NOMO-1 treated with DMSO at 0.1 percent for 48 hours (cell line): Measurements from ENCODE around the gene APBA3.
A peak's percentile ranks its signal among the peaks of the same experiment; 100 is the strongest.

Source experiments
- DNase-seq: peaks from one replicate; lab custom pipeline; 2025; ENCODE audit not compliant: unreplicated experiment; lab: John Stamatoyannopoulos, UW

APBA3 gene

DNA sequence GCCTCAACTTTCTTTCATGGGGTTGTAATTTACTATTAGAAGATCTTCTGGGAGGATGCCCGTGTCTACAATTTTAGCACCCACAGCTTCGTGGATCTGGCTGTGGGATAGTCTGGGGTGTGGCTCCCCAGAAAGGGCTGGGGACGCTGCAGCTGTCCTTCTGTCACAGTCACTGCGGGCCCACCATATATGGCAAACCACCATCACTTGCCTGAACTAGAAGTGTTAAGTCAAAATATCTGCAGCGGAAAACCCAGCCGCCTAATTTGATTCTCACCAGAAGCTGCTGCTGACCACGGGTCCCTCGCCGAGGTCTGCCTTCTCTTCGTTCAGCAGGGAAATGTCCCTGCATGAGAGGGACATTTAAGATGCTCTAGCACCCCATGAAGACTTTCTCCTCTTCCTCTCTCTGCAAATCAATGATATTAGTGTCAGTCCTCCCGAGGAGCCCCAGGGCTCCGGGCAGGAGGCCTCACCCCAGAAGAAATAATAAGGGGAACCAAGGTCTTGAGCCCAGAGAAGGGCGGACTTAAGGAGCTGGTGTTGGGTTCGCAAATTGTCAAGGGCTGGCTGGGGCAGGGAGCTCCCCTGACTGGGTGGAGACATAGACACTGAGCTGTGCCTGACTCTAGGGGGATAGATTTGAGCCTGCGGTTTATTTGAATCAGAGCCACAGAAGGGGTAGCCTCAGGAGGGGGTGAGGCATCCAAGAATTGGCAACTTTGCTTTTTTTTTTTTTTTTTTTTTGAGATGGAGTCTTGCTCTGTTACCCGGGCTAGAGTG is 27.7 kb upstream of the APBA3 start:
- no peak for DNase-seq

DNA sequence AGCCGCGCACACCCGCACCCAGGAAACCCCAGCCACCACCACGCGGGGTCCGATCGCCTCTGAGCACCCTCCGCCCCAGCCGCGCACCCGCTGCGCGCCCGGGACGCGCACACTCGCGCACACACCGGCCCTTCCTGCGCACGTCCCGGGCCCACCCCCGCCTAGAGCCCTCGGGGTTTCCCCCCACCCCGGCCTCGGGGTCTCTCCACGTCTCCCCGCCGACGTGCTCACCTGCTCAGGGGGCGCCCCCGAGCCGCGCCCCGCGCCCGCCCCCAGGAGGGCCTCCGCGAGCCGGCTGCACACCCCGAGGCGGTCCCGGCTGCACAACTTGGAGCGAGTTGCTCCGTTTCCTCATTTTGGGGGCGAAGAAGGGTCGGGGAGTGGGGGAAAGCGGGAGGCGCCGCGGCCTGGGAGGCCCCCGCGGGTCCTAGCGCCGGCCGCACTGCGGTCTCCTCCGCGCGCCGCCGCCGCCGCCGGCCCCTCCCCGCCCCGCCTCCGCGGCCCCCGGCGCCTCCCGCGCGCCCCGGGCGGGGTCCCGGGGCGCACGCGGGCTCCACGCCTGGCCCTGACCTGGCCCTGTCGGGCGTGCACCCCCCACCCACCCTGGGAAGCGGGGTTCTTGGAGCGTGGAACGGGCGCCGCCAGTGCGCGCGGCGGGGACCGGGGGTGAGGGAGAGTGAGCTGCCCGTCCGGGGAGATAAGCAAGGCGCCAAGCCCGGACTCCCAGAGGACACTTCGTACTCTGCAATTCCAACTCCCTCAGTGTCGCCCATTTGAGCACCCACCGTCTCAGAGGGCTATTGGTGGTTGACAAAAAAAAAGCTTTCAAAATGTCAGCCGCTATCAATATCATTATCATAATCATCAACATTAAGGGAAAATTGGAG is 24.7 kb upstream of the APBA3 start, which contains the start of gene MATK:
Gene MATK (minus strand): TSS at position 444 of the 887 bp plus-strand sequence. CDS start 1,246 bp downstream, outside the sequence.
- DNase-seq: peak; percentile 77

- DNase-seq: no peak
Observed at GRCh38 chr19:3785451-3785937, 24.0 kb upstream of the APBA3 start.

DNA sequence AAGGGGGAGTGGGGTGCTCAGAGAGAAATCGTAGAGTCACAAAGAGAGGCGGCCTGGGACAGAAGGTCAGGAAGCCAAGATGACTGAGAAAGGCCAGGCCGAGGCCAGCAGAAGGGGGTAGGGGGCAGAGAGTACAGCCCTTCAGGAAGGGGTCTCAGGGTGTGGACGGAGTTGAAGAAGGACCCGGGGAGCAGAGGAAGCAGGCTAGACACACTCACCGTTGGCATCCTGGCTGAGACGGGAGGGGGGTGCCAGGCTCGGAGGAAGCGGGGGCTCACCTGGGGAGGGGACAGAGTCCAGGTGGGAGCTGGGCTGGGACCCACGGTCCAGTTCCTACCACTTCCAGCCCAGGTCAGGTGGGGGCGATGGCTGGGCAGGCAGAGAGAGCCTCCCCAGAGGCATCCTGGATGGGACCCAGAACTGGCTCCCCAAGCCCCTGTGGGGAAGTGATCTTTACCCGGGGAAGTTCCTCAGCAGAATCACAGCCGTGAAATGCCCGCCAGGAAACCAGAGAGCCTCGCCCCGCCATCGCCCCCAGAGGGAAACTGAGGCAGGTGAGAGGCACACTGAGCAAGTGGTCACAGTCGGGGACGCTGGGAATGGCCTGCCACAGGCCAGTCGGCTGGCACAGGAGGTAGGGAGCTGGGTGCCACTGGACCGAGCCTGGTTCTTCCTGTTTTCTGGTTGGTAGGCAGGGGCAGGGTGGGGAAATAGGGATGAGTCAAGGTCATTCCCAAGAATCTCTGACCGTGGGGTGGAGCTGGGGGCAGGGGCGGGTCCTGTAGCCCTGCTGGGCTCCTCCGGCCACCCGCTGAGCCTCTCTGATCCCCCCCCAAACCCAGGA is 23.3 kb upstream of the APBA3 start:
- no peak for DNase-seq

- DNase-seq: no peak
Observed at GRCh38 chr19:3783660-3784584, 22.4 kb upstream of the APBA3 start.

- no peak for DNase-seq
Observed at GRCh38 chr19:3782903-3783302, 21.4 kb upstream of the APBA3 start.

DNA sequence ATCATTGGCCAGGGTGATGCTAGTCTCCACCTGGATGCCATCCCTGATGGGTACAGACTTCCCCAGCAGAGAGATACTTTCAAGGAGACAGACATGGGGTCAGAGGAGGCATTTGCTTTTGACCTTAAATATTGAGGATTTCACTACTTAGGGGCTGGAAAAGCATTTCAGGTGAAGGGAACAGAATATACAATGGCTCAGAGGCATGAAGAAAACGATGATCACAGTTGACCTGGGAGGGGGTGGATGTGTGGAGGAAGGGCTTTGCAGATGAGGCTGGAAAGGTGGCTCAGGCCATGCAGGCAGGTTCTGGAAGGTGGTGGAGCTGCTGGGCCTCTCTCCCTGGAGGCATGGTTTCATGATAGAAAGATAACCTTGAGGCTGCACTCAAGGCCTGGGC is 20.8 kb upstream of the APBA3 start:
- no peak for DNase-seq

GRCh38 chr19:3781603-3782002 is 20.1 kb upstream of the APBA3 start:
- DNase-seq: no peak

- no peak for DNase-seq
Observed at GRCh38 chr19:3780786-3781304, 19.4 kb upstream of the APBA3 start.

DNA sequence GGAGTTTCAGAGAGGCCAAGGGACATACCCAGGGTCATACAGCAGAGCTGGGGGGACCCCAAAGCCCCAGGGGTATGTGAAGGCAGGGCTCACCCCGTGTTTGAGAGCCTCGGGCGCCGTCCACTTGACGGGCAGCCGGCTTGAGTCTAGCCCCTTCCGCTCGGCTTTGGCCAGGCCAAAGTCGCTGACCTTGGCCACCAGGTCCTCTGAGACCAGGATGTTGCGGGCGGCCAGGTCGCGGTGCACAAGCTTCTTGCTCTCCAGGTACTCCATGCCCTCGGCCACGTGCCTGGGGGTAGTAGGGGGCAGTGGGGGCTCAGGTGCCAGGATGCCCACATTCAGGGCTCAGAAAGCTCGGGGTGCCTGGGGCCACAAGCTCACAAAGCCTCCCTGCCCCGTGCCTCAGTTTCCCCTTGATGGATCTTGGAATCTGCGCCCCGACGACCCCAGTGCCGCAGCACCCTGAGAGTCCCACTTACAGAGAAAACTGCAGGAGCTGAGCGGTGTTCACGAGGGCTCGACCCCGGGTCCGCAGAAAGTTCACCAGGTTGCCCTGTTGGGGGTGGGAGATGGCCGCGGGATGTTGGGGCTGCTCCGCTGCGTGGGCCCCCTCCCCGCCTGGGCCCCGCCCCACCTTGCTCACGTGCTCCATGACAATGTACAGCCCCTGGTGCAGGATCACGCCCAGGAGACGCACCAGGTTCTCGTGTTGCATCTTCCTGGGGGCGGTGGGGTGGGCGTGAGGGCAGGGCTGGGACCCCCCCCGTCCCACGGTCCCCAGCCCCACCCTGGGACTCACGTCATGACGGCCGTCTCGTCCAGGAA is 17.6 kb upstream of the APBA3 start:
- DNase-seq: no peak

DNA sequence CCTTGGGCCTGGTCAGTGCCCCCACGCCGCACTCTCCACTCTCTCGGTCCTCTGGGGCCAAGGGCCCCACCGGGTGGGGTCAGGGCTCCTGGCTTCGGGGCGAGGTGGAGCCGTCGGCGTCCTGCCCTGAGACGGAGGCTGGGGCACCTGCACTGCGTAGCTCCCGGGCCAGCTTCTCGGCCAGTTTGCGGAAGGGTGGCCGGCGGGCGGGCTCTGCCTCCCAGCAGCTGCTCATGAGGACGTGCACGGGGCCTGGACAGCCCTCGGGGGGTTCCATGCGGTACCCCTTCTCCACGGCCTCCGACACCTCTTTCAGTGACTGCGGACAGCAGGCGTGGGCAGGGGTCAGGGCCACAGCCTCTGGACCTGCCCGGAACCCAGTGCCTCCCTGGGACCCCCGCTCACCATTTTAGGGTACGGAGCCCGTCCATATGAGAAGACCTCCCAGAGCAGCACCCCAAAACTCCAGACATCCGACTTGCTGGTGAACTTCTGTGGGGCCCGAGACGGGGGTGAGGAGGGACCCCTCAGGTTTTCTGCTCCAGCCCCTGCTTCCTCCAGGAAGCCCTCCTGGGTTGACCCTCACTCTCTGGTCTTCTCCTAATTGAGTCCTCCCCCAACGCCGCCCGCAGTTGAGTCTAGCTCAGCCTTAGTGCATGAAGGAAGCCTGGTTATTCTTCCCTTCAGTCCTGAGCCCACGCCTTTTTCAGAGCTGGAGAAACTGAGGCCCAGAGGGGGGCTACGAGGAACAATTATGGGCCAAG is 16.8 kb upstream of the APBA3 start:
- no peak for DNase-seq

GRCh38 chr19:3776479-3777040 is 15.1 kb upstream of the APBA3 start:
- DNase-seq: no peak

DNA sequence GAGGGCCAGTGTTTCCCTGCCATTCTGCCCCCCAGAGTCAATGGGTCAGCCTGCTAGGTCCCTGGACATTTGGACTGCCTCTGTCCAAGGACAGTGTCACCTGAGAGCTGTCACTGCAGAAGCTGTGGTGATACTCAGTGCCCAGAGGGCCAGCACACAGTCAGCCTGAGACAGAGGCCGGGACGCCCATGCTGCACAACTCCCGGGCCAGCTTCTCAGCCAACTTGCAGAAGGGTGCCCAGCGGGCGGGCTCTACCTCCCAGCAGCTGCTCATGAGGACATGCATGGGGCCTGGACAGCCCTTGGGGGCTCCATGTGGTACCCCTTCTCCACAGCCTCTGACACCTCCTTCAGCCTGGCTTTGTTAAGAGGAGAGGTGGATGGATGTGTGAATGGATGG is 14.3 kb upstream of the APBA3 start:
- no peak for DNase-seq

DNA sequence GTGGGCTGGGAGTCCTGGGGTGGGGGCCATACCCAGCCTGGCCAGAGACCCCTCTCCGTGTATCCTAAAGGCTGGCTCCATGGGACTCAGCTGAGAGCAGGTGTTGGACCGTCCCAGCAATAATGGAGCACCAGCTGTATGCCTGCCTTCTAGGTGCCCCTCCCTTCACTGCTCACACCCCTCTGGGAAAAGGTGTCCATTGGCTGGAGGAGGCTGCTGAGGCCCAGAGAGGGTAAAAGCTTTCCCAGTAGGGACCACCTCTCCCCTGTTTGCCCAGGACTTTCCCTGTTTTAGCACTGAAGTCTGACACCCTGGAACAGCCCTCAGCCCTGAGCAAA is 13.9 kb upstream of the APBA3 start:
- DNase-seq: no peak

DNA sequence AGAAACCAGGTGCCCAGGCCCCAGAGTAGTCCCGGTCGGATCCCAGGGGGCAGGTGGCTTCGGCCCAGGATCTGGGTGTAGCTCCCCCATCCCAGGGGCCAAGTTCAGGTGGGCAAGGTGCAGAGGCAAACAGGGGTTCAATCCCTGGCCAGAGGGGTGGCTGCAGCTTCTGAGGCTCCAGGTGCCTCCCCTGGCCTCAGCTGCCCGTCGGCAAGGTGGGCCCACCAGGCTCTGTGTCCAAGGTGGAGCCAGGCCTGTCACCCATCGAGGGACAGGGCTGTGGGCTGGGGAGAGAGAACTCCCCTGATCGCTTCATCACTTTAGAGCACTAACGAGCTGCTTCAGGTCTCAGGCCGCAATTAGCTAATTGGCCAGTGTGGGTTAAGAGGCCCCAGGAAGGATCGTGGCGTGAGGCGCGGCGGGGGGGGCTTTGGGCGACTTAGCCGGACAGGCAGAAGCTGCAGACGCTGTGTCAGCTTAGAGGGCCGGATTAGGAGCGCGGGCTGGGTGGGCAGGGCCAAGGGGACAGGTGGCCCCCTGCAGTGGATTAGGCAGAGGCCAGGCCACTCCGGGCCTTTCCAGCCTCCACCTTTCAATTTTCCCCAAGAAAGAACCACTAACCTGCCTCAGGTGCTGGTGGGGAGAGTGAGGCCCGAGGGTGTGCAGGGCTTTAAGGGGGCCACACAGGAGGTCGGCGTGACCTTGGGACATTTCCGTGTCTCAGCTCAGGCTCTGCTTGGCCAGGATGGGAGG is 13.3 kb upstream of the APBA3 start:
- peak; percentile 51 for DNase-seq

DNA sequence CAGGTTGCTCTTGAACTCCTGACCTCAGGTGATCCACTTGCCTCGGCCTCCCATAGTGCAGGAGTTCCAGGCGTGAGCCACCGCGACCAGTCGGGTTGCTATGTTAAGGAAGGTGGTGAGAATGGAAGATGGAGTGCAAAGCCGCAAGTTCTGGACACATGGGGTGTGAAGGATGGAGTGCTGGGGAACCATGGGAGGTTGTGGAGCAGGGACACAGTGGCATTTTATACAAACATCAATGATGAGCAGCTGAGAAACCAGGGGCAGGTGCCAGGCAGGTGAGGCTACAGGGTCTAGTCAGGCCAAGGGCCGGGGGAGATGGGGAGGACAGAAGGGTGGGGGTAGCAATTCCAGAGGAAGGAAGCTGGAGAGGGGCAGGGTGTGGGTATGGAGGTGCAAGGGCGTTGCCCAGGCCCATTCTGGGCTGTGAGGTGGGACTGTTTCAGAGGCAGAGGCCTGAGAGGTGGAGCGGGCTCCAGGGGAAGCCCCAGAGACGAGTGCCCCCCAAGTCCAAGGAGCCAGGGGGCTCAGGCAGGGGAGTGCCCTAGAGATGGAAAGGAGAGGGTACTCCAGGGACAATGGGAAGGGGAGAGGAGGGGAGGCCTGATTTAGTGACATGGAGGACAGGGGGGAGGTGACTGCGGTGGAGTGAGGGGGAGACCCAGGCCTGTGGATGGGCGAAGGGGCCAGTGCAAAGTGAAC is 12.5 kb upstream of the APBA3 start:
- no peak for DNase-seq
